Body of pancreas (tissue), 4 donors: ENCODE results near the gene CDH12. TPM values are rescaled to one million over a fixed set of nuclear protein-coding genes. Genes with fewer than 3 reads are reported as not detected.

Experiments
- ATAC-seq: fragments of 150-250 bp; one replicate; pipeline ENCODE4 v1.9.1; 2016
- DNase-seq, 4 donors: peaks; one replicate each; pipeline ENCODE4 v3.0.0-alpha.2; 2019
- H3K27ac ChIP-seq, 4 donors: fragments of 200-600 bp; sonication (generic); 1 replicate in 3 of 4; 2 replicates in 1 of 4; pipeline versions ENCODE4 v1.5.1 to v1.6.1; 2016 to 2019; ENCODE audit warnings: mild to moderate bottlenecking in 1 of 4, mixed read lengths in 1 of 4, moderate library complexity in 1 of 4
- H3K27me3 ChIP-seq, 2 donors: fragments of 200-600 bp; sonication (generic); one replicate each; pipeline ENCODE4 v1.6.0; 2016; ENCODE audit warnings: mild to moderate bottlenecking in 1 of 2
- H3K36me3 ChIP-seq, 2 donors: fragments of 200-600 bp; sonication (generic); replicated peaks in 1 of 2; 2 replicates each; pipeline ENCODE4 v1.5.1; 2016; ENCODE audit warnings: low read depth in 2 of 2; ENCODE audit not compliant: insufficient read depth in 1 of 2
- H3K4me1 ChIP-seq: fragments of 200-600 bp; sonication (generic); one replicate; pipeline ENCODE4 v1.6.0; 2016
- H3K4me3 ChIP-seq, 2 donors: fragments of 200-600 bp; sonication (generic); 1 replicate in 1 of 2; 2 replicates in 1 of 2; pipeline ENCODE4 v1.5.1; 2016 to 2019
- H3K9me3 ChIP-seq, 3 donors: fragments of 200-600 bp; sonication (generic); 1 replicate in 2 of 3; 2 replicates in 1 of 3; pipeline ENCODE4 v1.5.1; 2016
- CTCF ChIP-seq, 7 experiments: fragments of 450-650 bp in 4 of 7; fragments of 200-600 bp in 3 of 7; sonication (generic) in 3 of 7; IDR thresholded peaks; one replicate each; pipeline ENCODE4 v1.5.1; 2016 to 2019; ENCODE audit warnings: antibody characterized with exemption in 7 of 7
- POLR2A ChIP-seq, 3 donors: fragments of 450-650 bp; IDR thresholded peaks; one replicate each; pipeline ENCODE4 v1.6.1; 2016; ENCODE audit warnings: antibody characterized with exemption in 3 of 3, mild to moderate bottlenecking in 2 of 3
- WGBS, 2 donors: methylation state at CpG; one replicate each; pipeline ENCODE4 v1.1.5; 2017; 5-methylcytosine and 5-hydroxymethylcytosine counted together
- intact Hi-C: fragments of 100-400 bp; cut with DNase I; formaldehyde crosslinking; loops from one replicate; pipeline ENCODE4 v1.15.1; 2023
- total RNA-seq, 2 donors: library from RNA; depleted of rRNA; stranded (reverse); fragments of >200 nt; gene quantifications; one replicate each; pipeline ENCODE4 v1.1.0, GENCODE V29; 2016

Gene CDH12
- total RNA-seq, 2 donors from 2014 or later: not detected

- H3K4me1 ChIP-seq: no peaks in the 10 kb centered on the region
- no peaks in the 10 kb centered on the region for H3K9me3 ChIP-seq
- intact Hi-C loops: no loop called here
- H3K27me3 ChIP-seq: no peaks in the 10 kb centered on the region
- ATAC-seq (no peak), DNase-seq (no peak)
- no peak overlapping the region for H3K4me3 ChIP-seq
- H3K36me3 ChIP-seq: no peaks in the 10 kb centered on the region
- TF ChIP-seq CTCF (IDR thresholded peaks at IDR 0.05) (no peak), POLR2A (IDR thresholded peaks at IDR 0.05) (no peak)
- no peak overlapping the region for H3K27ac ChIP-seq
- 19 to 21% methylated on average over 3 of the region's 3 CpGs for WGBS, 2 donors
Measured at GRCh38 chr5:22079566-22079965, 773.6 kb downstream of the CDH12 start.

- intact Hi-C loops: no loop called here
- no peak for ATAC-seq
- H3K36me3 ChIP-seq: no peaks in the 10 kb centered on the region
- H3K4me1 ChIP-seq: no peaks in the 10 kb centered on the region
- no peaks in the 10 kb centered on the region for H3K27me3 ChIP-seq
- no peak for TF ChIP-seq POLR2A (IDR thresholded peaks at IDR 0.05)
- TF ChIP-seq CTCF (IDR thresholded peaks at IDR 0.05): no peak
- H3K27ac ChIP-seq: no peak overlapping the region
- DNase-seq: no peak
- H3K9me3 ChIP-seq: no peaks in the 10 kb centered on the region
- H3K4me3 ChIP-seq: no peak overlapping the region
Measured at GRCh38 chr5:22079002-22079401, 774.1 kb downstream of the CDH12 start.

- ATAC-seq: no peak
Measured at GRCh38 chr5:22076586-22076985, 776.6 kb downstream of the CDH12 start.

GRCh38 chr5:22070186-22070728 is 782.9 kb downstream of the CDH12 start:
- DNase-seq (no peak), ATAC-seq (no peak)
- 41 to 46% methylated on average over 3 of the region's 3 CpGs for WGBS, 2 donors
- intact Hi-C loops: no loop called here
- Histone ChIP-seq H3K36me3 (no peaks in the 10 kb centered on the region), H3K27me3 (no peaks in the 10 kb centered on the region), H3K27ac (no peak overlapping the region), H3K4me3 (no peak overlapping the region), H3K4me1 (no peaks in the 10 kb centered on the region), H3K9me3 (no peaks in the 10 kb centered on the region)
- no peak for TF ChIP-seq POLR2A (IDR thresholded peaks at IDR 0.05)
- TF ChIP-seq CTCF (IDR thresholded peaks at IDR 0.05): no peak

More at GRCh38 chr5:22076586-22076985, 776.6 kb downstream of the CDH12 start:
- Histone ChIP-seq H3K9me3 (no peaks in the 10 kb centered on the region), H3K4me3 (no peak overlapping the region), H3K27me3 (no peaks in the 10 kb centered on the region), H3K36me3 (no peaks in the 10 kb centered on the region), H3K27ac (no peak overlapping the region), H3K4me1 (no peaks in the 10 kb centered on the region)
- 56 to 78% methylated on average over 3 of the region's 3 CpGs for WGBS, 2 donors
- intact Hi-C loops: no loop called here
- no peak for DNase-seq
- TF ChIP-seq CTCF (IDR thresholded peaks at IDR 0.05): no peak

- ATAC-seq (no peak), DNase-seq (no peak)
- no peaks in the 10 kb centered on the region for H3K27me3 ChIP-seq
- no peak overlapping the region for H3K27ac ChIP-seq
- no peaks in the 10 kb centered on the region for H3K4me1 ChIP-seq
- H3K4me3 ChIP-seq: no peak overlapping the region
- intact Hi-C loops: no loop called here
- no peaks in the 10 kb centered on the region for H3K9me3 ChIP-seq
- WGBS, 2 donors: 68 to 80% methylated on average over 4 of the region's 4 CpGs
- no peaks in the 10 kb centered on the region for H3K36me3 ChIP-seq
- TF ChIP-seq POLR2A (IDR thresholded peaks at IDR 0.05) (no peak), CTCF (IDR thresholded peaks at IDR 0.05) (no peak)
Measured at GRCh38 chr5:22063717-22064116, 789.4 kb downstream of the CDH12 start.
